Measurements from ENCODE around the gene FBN3. TPM values are rescaled to one million over a fixed set of nuclear protein-coding genes. Genes with fewer than 3 reads are reported as not detected.
A peak's percentile ranks its signal among the peaks of the same experiment; 100 is the strongest.

FBN3 gene
- total RNA-seq: not detected
- not detected for polyA plus RNA-seq

DNA sequence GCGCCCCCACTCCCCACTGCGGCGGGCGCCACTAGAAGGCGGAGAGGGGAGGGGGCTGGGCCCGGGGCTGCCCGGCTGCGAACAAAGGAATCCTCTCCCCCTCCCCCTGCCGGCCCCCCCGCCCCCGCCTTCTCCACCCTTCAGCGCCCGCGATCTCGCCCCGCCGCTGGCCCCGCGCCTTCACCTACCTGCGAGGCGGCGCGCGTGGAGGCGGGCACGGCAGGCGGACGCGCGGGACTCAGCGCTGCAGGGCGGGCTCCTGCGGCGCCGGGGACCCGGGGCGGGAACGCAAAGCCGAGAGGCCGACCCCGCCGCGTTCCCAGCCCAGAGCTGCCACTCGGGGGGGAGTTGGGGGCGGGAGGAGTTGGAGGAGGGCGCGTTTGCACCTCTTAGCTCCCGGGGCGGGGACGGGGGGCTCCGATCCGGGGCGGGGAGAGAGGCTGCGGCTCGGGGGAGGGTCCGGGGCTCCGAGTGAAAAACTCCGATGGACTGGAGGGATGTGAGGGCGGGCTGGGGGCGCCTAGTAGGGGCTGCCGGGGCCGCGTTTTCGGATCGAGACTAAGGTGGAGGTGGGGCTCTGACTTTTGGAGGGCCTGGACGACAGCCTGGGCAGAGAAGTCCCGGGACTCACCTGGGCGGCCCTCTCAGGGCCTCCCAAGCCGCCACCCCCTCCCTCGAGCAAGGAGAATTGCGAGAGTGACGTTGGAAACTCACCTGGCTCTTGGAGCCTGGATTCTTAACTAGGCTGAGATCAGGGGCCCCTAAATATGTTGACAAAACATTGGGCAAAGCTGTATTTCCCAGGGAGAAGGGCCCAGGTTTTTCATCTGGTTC lies at the start of gene FBN3:
Gene FBN3, minus strand, starts transcription at position 332 of the 834 bp plus-strand sequence. CDS start 2,112 bp downstream, outside the sequence.
- no peaks in the 10 kb centered on the region for H3K36me3 ChIP-seq (ENCODE audit: insufficient read depth, low read length)
- H3K27me3 ChIP-seq (ENCODE audit: insufficient read depth, low read length, poor library complexity, severe bottlenecking): peaks cover 17% of the 10 kb centered on the region
- H3K9me3 Mint-ChIP-seq: peaks cover 0 to 2% (median 0%) of the 10 kb centered on the region in 5 donors
- H3K27ac Mint-ChIP-seq: peak within 1 kb of the TSS in 1 of 8 donors; percentile 63
- ChIA-PET POLR2A (no interaction called here), CTCF (no interaction called here)
- no peaks in the 10 kb centered on the region for H3K9me3 ChIP-seq (ENCODE audit: low read length)
- H3K4me1 Mint-ChIP-seq: peaks cover 5 to 16% (median 5%) of the 10 kb centered on the region in 3 donors
- no peaks in the 10 kb centered on the region for H3K4me1 ChIP-seq (ENCODE audit: insufficient read depth, low read length)
- H3K36me3 Mint-ChIP-seq: no peaks in the 10 kb centered on the region
- H3K4me3 Mint-ChIP-seq: peak within 1 kb of the TSS in 6 of 7 donors; percentile 48 to 75 (median 62)
- H3K27ac ChIP-seq (ENCODE audit: low read depth, low read length): no peak within 1 kb of the TSS
- no peak for DNase-seq
- peaks cover 48 to 64% of the 10 kb centered on the region in 2 donors for H3K27me3 Mint-ChIP-seq
- no peak within 1 kb of the TSS for H3K4me3 ChIP-seq (ENCODE audit: low read length)

DNA sequence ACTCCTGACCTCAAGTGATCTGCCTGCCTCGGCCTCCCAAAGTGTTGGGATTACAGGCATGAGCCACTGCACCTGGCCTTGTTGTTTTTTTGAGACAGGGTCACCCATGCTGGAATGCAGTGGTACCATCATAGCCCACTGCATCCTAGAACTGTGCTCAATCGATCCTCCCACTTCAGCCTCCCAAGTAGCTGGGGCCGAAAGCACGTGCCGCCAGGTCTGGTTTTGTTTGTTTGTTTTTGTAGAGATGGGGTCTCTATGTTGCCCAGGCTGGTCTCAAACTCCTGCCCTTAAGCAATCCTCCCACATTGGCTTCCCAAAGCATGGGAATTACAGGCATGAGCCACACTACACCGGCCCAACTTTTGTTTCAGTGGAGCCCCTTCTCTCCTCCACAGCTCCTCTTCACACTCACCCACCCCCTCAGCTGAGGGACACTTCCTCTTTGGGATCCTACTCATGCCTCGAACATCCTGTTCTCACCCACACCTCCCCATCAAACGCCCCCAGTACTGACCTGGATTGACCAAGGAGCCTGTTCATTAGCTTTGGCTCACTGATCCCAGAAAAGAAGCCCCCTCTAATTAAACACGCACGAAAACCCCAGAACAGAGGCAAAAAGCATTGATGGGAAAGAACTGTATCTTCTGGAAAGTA lies 47.0 kb upstream of the FBN3 start:
- Histone ChIP-seq H3K4me1 (ENCODE audit: insufficient read depth, low read length) (peaks cover 30% of the 10 kb centered on the region), H3K27ac (ENCODE audit: low read depth, low read length) (no peak overlapping the region), H3K27me3 (ENCODE audit: insufficient read depth, low read length, poor library complexity, severe bottlenecking) (no peaks in the 10 kb centered on the region), H3K4me3 (ENCODE audit: low read length) (no peak overlapping the region), H3K9me3 (ENCODE audit: low read length) (no peaks in the 10 kb centered on the region), H3K36me3 (ENCODE audit: insufficient read depth, low read length) (no peaks in the 10 kb centered on the region)
- ChIA-PET CTCF (no interaction called here), POLR2A (no interaction called here)
- no peaks in the 10 kb centered on the region for H3K9me3 Mint-ChIP-seq
- peaks cover 37 to 50% (median 50%) of the 10 kb centered on the region in 3 donors for H3K4me1 Mint-ChIP-seq
- DNase-seq: no peak
- H3K27ac Mint-ChIP-seq: peak overlapping the region; percentile 17 to 88 (median 81)
- peaks cover 0 to 1% (median 0%) of the 10 kb centered on the region in 3 donors for H3K36me3 Mint-ChIP-seq
- H3K27me3 Mint-ChIP-seq: peaks cover 0 to 6% of the 10 kb centered on the region in 2 donors
- peak overlapping the region in 5 of 7 donors; percentile 19 to 60 (median 38) for H3K4me3 Mint-ChIP-seq

DNA sequence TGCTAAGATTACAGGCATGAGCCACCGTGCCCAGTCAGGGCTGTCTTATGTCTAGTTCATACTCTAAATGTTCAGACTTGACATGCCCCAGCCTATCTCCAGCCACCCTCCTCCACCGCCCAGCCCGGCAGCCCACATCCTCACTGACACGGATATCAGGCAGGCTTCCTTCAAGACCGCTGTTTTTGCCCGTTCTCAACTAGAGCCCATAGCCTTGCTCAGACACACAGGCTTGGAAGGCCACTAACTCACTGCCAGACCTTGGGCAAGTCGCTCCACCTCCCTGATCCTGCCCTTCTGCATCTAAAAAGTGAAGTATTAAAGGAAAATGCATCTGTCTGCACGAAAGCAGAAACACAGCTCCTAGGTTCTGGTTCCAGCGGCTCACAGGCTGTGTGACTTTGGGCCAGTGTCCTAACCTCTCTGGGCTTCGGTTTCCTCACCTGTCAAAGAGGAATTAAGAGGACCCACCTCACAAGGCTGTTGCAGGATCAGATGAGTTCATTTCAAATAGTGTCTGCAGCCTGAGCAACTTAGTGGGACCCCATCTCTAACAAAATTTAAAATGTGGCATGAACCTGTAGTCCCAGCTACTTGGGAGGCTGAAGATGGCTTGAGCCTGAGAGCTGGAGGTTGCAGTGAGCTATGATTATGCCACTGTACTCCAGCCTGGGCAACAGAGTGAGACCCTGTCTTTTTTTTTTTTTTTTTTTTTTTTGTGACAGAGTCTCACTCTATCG lies 45.3 kb upstream of the FBN3 start:
- ChIA-PET CTCF (interaction anchor here (0.8 to 1.0 kb wide), 3 partner anchors 13 to 192 kb away, joined by 3 to 4 read pairs (median 3); no protein-coding TSS in a partner anchor), POLR2A (interaction anchor here (0.6 to 1.5 kb wide), 6 partner anchors 12 to 251 kb away, joined by 3 to 10 read pairs (median 4); partner anchors contain the start of gene CERS4)
- H3K27me3 ChIP-seq (ENCODE audit: insufficient read depth, low read length, poor library complexity, severe bottlenecking): no peaks in the 10 kb centered on the region
- DNase-seq: peak; percentile 24 to 76 (median 47)
- H3K9me3 Mint-ChIP-seq: no peaks in the 10 kb centered on the region
- no peaks in the 10 kb centered on the region for H3K9me3 ChIP-seq (ENCODE audit: low read length)
- H3K27ac Mint-ChIP-seq: peak overlapping the region; percentile 91 to 99 (median 98)
- peaks cover 0 to 6% of the 10 kb centered on the region in 2 donors for H3K27me3 Mint-ChIP-seq
- peak overlapping the region; percentile 63 to 91 (median 84) for H3K4me3 Mint-ChIP-seq
- H3K4me3 ChIP-seq (ENCODE audit: low read length): peak overlapping the region; percentile 8
- no peaks in the 10 kb centered on the region for H3K36me3 ChIP-seq (ENCODE audit: insufficient read depth, low read length)
- H3K4me1 ChIP-seq (ENCODE audit: insufficient read depth, low read length): peaks cover 30% of the 10 kb centered on the region
- H3K4me1 Mint-ChIP-seq: peaks cover 37 to 51% (median 50%) of the 10 kb centered on the region in 3 donors
- H3K36me3 Mint-ChIP-seq: peaks cover 0 to 1% (median 0%) of the 10 kb centered on the region in 3 donors
- H3K27ac ChIP-seq (ENCODE audit: low read depth, low read length): no peak overlapping the region

DNA sequence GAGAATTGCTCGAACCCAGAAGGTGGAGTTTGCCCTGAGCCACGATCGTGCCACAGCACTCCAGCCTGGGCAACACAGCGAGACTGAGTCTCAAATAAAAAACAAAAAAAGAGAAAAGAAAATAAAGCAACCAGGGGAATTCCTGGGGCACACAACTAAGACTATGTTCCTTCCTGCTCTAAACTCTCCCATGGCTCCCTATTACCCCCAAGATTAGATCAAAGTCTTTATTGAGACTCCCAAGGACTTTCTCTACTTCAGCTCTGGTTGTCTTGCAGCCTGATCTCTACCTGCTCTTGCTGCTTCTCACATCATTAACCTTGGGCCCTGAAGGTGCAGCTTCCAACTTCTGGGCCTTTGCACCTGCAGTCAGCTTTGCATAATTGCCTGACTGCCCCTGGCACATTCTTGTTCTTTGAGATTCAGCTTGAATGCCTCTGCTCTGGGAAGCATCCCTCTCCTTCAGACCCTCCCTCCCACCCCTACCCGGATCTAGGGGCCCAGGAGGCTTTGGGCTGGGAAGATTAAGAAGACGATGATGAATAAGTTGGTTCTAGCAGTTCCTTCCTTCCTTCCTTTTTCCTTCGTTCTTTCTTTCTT lies 42.9 kb upstream of the FBN3 start:
- ChIA-PET POLR2A (interaction anchor here (0.5 kb wide), 1 partner anchor 48 kb away, joined by 4 read pairs; no protein-coding TSS in a partner anchor), CTCF (no interaction called here)
- Histone ChIP-seq H3K4me3 (ENCODE audit: low read length) (no peak overlapping the region), H3K9me3 (ENCODE audit: low read length) (no peaks in the 10 kb centered on the region), H3K4me1 (ENCODE audit: insufficient read depth, low read length) (peaks cover 30% of the 10 kb centered on the region), H3K36me3 (ENCODE audit: insufficient read depth, low read length) (no peaks in the 10 kb centered on the region), H3K27ac (ENCODE audit: low read depth, low read length) (no peak overlapping the region), H3K27me3 (ENCODE audit: insufficient read depth, low read length, poor library complexity, severe bottlenecking) (no peaks in the 10 kb centered on the region)
- DNase-seq: no peak
- peak overlapping the region in 7 of 8 donors; percentile 59 to 97 (median 74) for H3K27ac Mint-ChIP-seq
- peaks cover 0 to 7% of the 10 kb centered on the region in 2 donors for H3K27me3 Mint-ChIP-seq
- peaks cover 38 to 51% (median 48%) of the 10 kb centered on the region in 3 donors for H3K4me1 Mint-ChIP-seq
- H3K36me3 Mint-ChIP-seq: peaks cover 0 to 1% (median 0%) of the 10 kb centered on the region in 3 donors
- H3K4me3 Mint-ChIP-seq: peak overlapping the region in 3 of 7 donors; percentile 0 to 43 (median 38)
- no peaks in the 10 kb centered on the region for H3K9me3 Mint-ChIP-seq

DNA sequence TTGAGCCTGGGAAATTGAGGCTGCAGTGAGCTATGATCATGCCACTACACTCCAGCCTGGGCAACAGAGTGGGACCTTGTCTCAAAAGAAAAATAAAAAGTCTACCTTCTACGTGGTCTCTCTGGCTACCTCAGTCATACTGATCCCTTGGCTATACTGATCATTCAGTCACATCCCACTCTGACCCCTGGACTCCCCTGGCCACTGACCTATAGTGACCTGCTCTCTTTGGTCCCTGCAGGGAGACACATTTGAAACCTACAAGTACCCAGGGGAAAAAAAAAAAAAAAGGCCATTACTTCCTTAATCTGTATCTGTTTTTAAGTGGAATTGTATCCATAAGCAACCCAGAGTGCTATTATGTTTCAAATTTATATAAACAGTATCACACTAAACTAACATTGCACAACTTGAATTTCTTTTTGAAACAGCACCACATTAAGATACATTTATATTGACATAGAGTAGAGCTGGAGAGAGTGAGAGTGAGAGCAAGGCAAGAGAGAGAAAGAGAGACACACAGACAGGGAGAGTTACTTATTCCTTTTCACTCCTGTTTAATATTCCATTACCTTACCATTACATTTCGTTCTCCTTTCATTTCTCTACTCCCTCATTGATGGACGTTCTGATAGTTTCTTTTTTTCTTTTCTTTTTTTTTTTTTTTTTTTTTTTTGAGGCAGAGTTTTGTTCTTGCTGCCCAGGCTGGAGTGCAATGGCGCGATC lies 36.1 kb upstream of the FBN3 start:
- ChIA-PET CTCF (no interaction called here), POLR2A (no interaction called here)
- Mint-ChIP-seq H3K36me3 (no peaks in the 10 kb centered on the region), H3K27ac (no peak overlapping the region), H3K4me1 (peaks cover 7 to 11% (median 10%) of the 10 kb centered on the region in 3 donors), H3K27me3 (peaks cover 0 to 2% of the 10 kb centered on the region in 2 donors), H3K9me3 (no peaks in the 10 kb centered on the region), H3K4me3 (no peak overlapping the region)
- Histone ChIP-seq H3K4me3 (ENCODE audit: low read length) (no peak overlapping the region), H3K4me1 (ENCODE audit: insufficient read depth, low read length) (peaks cover 7% of the 10 kb centered on the region), H3K27ac (ENCODE audit: low read depth, low read length) (no peak overlapping the region), H3K36me3 (ENCODE audit: insufficient read depth, low read length) (no peaks in the 10 kb centered on the region), H3K27me3 (ENCODE audit: insufficient read depth, low read length, poor library complexity, severe bottlenecking) (no peaks in the 10 kb centered on the region), H3K9me3 (ENCODE audit: low read length) (no peaks in the 10 kb centered on the region)
- no peak for DNase-seq

DNA sequence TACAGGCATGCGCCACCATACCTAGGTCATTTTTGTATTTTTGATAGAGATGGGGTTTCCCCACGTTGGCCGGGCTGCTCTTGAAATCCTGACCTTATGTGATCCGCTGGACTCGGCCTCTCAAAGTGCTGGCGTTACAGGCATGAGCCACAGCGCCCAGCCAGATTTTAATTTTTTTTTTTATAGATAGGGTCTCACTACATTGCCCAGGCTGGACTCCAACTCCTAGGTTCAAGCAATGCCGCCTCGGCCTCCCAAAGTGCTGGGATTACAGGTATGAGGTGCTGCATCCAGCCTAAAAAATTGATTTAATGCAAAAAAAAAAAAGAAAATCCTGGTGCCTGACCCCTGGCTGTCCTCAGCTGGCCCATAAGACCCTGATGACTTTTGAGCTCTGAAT lies 34.9 kb upstream of the FBN3 start:
- Mint-ChIP-seq H3K36me3 (no peaks in the 10 kb centered on the region), H3K4me3 (no peak overlapping the region), H3K27me3 (peaks cover 0 to 2% of the 10 kb centered on the region in 2 donors), H3K27ac (no peak overlapping the region), H3K4me1 (peaks cover 7 to 11% (median 10%) of the 10 kb centered on the region in 3 donors), H3K9me3 (no peaks in the 10 kb centered on the region)
- no peaks in the 10 kb centered on the region for H3K9me3 ChIP-seq (ENCODE audit: low read length)
- no peaks in the 10 kb centered on the region for H3K36me3 ChIP-seq (ENCODE audit: insufficient read depth, low read length)
- no peaks in the 10 kb centered on the region for H3K27me3 ChIP-seq (ENCODE audit: insufficient read depth, low read length, poor library complexity, severe bottlenecking)
- no peak overlapping the region for H3K27ac ChIP-seq (ENCODE audit: low read depth, low read length)
- CTCF ChIA-PET: no interaction called here
- DNase-seq: no peak
- H3K4me1 ChIP-seq (ENCODE audit: insufficient read depth, low read length): peaks cover 7% of the 10 kb centered on the region
- no peak overlapping the region for H3K4me3 ChIP-seq (ENCODE audit: low read length)
- POLR2A ChIA-PET: no interaction called here

DNA sequence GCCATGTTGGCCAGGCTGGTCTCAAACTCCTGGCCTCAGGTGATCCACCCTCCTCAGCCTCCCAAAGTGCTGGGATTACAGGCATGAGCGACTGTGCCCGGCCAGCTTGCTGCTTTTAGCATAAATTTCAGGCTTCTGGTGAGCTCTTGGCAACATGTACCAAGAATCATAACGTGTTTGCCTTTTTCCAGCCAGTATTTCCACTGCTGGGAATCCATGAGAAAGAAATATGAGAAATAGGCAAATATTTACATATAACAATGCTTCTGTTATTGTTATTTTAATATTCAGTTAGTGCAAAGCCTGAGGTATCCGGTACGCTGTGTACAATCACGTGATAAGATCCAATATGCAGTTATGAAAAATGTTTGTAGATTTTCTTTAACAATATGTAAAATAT lies 30.6 kb upstream of the FBN3 start:
- Mint-ChIP-seq H3K4me3 (no peak overlapping the region), H3K9me3 (no peaks in the 10 kb centered on the region), H3K27me3 (no peaks in the 10 kb centered on the region), H3K36me3 (no peaks in the 10 kb centered on the region), H3K27ac (no peak overlapping the region), H3K4me1 (peaks cover 7 to 11% (median 10%) of the 10 kb centered on the region in 3 donors)
- H3K27ac ChIP-seq (ENCODE audit: low read depth, low read length): no peak overlapping the region
- H3K36me3 ChIP-seq (ENCODE audit: insufficient read depth, low read length): no peaks in the 10 kb centered on the region
- no peak overlapping the region for H3K4me3 ChIP-seq (ENCODE audit: low read length)
- DNase-seq: no peak
- peaks cover 7% of the 10 kb centered on the region for H3K4me1 ChIP-seq (ENCODE audit: insufficient read depth, low read length)
- ChIA-PET POLR2A (no interaction called here), CTCF (no interaction called here)
- H3K27me3 ChIP-seq (ENCODE audit: insufficient read depth, low read length, poor library complexity, severe bottlenecking): no peaks in the 10 kb centered on the region
- H3K9me3 ChIP-seq (ENCODE audit: low read length): no peaks in the 10 kb centered on the region
